ENCODE results near the gene SUGCT. TPM values are rescaled to one million over a fixed set of nuclear protein-coding genes. Genes with fewer than 3 reads are reported as not detected.

SUGCT gene
- total and polyA plus RNA-seq, 2 of the 8 experiments (the other 6 are each of a cell fraction or from before 2014, with no cell fraction given), result 2.8 to 5.4 TPM

GRCh38 chr7:40763319-40764287 is 628.8 kb downstream of the SUGCT start:
- no peaks in the 10 kb centered on the region for H3K79me2 ChIP-seq (ENCODE audit: control insufficient read depth in 1 of 2, insufficient read depth in 2 of 2, low read length in 2 of 2)
- no peak overlapping the region for H2AK5ac ChIP-seq (ENCODE audit: low read depth, low read length)
- H2BK120ac ChIP-seq (replicated peaks; ENCODE audit: low read depth, low read length), result no peak overlapping the region
- POLR2A ChIA-PET (ENCODE audit: partially characterized antibody), result no interaction called here
- no peaks in the 10 kb centered on the region for H3K9me3 ChIP-seq (ENCODE audit: insufficient read depth in 2 of 2, low read depth in 1 of 2, low read length in 1 of 2)
- no peak overlapping the region for H2BK20ac ChIP-seq (ENCODE audit: low read length)
- peaks cover 0 to 3% (median 0%) of the 10 kb centered on the region in 4 experiments; a peak in 2 of 7 replicates for H3K4me1 ChIP-seq (replicated peaks in 1 of 4; ENCODE audit: control insufficient read depth in 3 of 4, insufficient read depth in 4 of 4, low read length in 3 of 4)
- H4K5ac ChIP-seq (ENCODE audit: insufficient read length, low read depth, low read length), result no peak overlapping the region
- no peaks in the 10 kb centered on the region for H3K23me2 ChIP-seq (ENCODE audit: low read depth, low read length)
- H3K9ac ChIP-seq (replicated peaks in 1 of 4; ENCODE audit: extremely low read depth in 1 of 4, low read depth in 3 of 4, low read length in 3 of 4), result no peak overlapping the region; a peak in 1 of 7 replicates
- FAIRE-seq, result no peak
- 81% methylated on average over 9 of the region's 9 CpGs; no CpG with 5 or more reads in 1 of the 2 experiments for WGBS, 2 experiments (ENCODE audit: extremely low coverage in 1 of 2, insufficient coverage in 1 of 2, insufficient read length in 1 of 2, insufficient replicate concordance in 2 of 2, low coverage in 1 of 2, low lambda C conversion rate in 2 of 2, missing lambda C conversion rate in 1 of 2)
- H3K56ac ChIP-seq (replicated peaks; ENCODE audit: insufficient read length, low read depth, low read length), result no peak overlapping the region
- no peak overlapping the region for H4K8ac ChIP-seq (ENCODE audit: extremely low read depth, insufficient read depth, low read length)
- no peak overlapping the region for H3K4ac ChIP-seq (replicated peaks; ENCODE audit: insufficient read length, low read depth, low read length)
- DNase-seq (ENCODE audit: low read depth in 1 of 2, low spot score in 2 of 2), result no peak
- no peak overlapping the region for H3K4me3 ChIP-seq (ENCODE audit: extremely low read depth in 1 of 4, insufficient read depth in 2 of 4, low read depth in 3 of 4, low read length in 4 of 4)
- H3K27me3 ChIP-seq (replicated peaks in 1 of 4; ENCODE audit: control insufficient read depth in 3 of 4, extremely low read depth in 1 of 4, insufficient read depth in 3 of 4, low read length in 3 of 4), result no peaks in the 10 kb centered on the region
- no peaks in the 10 kb centered on the region for H4K20me1 ChIP-seq (replicated peaks in 1 of 2; ENCODE audit: control insufficient read depth in 1 of 2, insufficient read depth in 2 of 2, low read length in 2 of 2)
- no peak overlapping the region; the same call in 1 of the 2 replicates for H3K18ac ChIP-seq (ENCODE audit: extremely low read depth, low read length)
- H2BK5ac ChIP-seq (ENCODE audit: low read depth, low read length), result no peak overlapping the region
- no peak overlapping the region for H2AFZ ChIP-seq (ENCODE audit: low read length)
- CTCF ChIA-PET (ENCODE audit: partially characterized antibody), result interaction anchor here (0.6 to 3.0 kb wide), 10 partner anchors 10 to 1081 kb away, joined by 3 to 10 read pairs (median 3); no protein-coding TSS in a partner anchor
- TF ChIP-seq SAP30 (IDR thresholded peaks at IDR 0.05; ENCODE audit: insufficient read depth, insufficient replicate concordance, low read length) (no peak), RAD21 (IDR thresholded peaks at IDR 0.05 in 1 of 2, conservative IDR thresholded peaks at IDR 0.05 in 1 of 2; ENCODE audit: low read depth in 2 of 2, low read length in 2 of 2) (peak; percentile 16 to 24; a peak in 3 of 4 replicates)
- no peaks in the 10 kb centered on the region for H3K36me3 ChIP-seq (ENCODE audit: control insufficient read depth in 2 of 4, insufficient read depth in 4 of 4, low read length in 3 of 4)
- no peak overlapping the region for H3K27ac ChIP-seq (ENCODE audit: low read depth, low read length)
- peak overlapping the region; percentile 76; the same call in 1 of the 2 replicates for H2BK12ac ChIP-seq (ENCODE audit: low read depth, low read length)
- H4K91ac ChIP-seq (replicated peaks; ENCODE audit: insufficient read length, low read length), result no peak overlapping the region
- no peak overlapping the region for H3K4me2 ChIP-seq (ENCODE audit: insufficient read depth in 1 of 2, low read depth in 2 of 2, low read length in 2 of 2)
- no peak overlapping the region for H2BK15ac ChIP-seq (ENCODE audit: low read length)
- H3K23ac ChIP-seq (ENCODE audit: insufficient read length), result no peak overlapping the region
- H3K14ac ChIP-seq (ENCODE audit: insufficient read length), result no peak overlapping the region
- H3K79me1 ChIP-seq (ENCODE audit: low read depth, low read length), result no peaks in the 10 kb centered on the region
